AG08395 (cell line): Measurements from ENCODE around the gene PPP3CA.
A peak's percentile ranks its signal among the peaks of the same experiment; 100 is the strongest.
"Not testable (repeated sequence)": the region's sequence is repeated elsewhere in the genome, so short reads cannot be mapped to it uniquely, and the experiment has no call there.

Source experiments
- DNase-seq: peaks from one replicate; pipeline ENCODE4 v3.0.0; 2012; ENCODE audit warnings: mixed read lengths, low spot score

The PPP3CA gene

DNA sequence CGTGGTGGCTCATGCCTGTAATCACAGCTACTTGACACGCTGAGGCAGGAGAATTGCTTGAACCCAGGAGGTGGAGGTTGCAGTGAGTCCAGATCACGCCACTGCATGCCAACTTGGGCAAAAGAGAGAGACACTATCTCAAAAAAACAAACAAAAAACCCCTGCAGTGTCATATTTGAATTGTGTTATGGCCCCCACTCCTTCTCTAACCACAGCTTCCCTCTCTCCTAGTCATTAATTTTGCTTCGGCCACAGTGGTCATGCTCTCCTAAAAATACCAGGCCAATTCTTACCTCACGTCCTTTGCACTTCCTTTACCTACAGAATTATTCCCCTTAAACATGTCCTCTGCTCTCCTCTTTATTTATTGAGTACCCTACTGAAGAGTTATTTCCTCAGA lies 206.1 kb downstream of the PPP3CA start:
- no peak for DNase-seq

- no peak for DNase-seq
Measured at GRCh38 chr4:101140228-101140627, 207.1 kb downstream of the PPP3CA start.

DNA sequence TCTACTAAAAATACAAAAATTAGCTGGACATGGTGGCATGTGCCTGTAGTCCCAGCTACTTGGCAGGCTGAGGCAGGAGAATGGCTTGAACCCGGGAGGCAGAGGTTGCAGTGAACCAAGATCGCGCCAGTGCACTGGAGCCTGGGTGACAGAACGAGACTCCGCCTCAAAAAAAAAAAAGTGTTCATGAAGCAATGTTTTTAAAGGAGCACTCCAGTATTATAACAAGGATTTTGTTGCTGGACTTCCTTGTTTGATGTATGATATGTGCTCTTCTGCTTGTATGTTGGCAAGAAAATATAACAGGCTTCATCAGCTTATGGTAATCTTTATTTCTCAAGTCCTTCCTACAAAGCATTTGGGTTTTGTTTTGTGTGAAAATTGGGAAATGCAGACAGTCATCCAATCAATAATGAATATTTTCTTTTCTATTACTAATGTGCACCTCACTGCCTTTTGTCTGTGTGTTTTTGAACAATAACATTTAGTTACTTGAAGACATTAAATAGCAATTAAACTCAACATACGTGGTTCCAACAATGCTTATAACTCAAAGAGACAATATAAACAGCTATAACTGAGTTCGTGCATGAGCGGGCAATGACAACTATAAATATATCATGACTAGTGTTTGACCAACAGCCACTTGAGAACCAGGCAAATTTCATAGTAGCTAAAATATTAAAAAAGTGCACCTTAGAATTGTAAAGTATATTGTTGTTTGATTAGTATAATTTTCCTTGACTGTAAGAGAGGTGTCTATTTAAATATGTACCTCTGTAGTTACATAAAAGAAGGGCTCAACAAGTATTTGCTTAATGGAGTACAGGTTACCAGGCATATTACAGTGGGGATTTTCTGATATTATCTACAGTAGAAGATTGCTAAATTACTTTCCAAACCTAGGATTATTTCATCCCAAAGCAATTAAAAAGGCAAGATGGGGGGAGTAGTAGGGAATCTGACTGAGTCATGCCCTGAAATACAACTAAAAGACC lies 210.7 kb downstream of the PPP3CA start:
- no peak for DNase-seq

- no peak for DNase-seq
Measured at GRCh38 chr4:101135371-101136010, 211.8 kb downstream of the PPP3CA start.

DNA sequence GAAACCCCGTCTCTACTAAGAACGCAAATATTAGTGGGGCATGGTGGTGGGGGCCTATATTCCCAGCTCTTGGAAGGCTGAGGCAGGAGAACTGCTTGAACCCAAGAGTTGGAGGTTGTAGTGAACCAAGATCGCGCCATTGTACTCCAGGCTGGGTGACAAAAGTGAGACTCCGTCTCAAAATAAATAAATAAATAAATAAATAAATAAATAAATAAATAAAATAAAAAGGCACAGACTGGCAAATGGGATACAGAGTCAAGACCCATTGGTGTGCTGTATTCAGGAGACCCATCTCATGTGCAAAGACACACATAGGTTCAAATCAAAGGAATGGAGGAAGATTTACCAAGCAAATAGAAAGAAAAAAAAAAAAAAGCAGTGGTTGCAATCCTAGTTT lies 216.3 kb downstream of the PPP3CA start:
- DNase-seq: not testable (repeated sequence)

DNA sequence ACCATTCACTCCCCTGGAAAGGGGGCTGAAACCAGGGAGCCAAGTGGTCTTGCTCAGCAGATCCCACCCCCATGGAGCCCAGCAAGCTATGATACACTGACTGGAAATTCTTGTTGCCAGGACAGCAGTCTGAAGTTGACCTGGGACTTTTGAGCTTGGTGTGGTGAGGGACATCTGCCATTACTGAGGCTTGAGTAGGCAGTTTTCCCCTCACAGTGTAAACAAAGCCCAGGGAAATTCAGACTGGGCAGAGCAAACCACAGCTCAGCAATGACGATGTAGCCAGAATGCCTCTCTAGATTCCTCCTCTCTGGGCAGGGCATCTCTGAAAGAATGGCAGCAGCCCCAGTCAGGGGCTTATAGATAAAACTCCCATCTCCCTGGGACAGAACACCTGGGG lies 218.4 kb downstream of the PPP3CA start:
- DNase-seq: not testable (repeated sequence)

DNA sequence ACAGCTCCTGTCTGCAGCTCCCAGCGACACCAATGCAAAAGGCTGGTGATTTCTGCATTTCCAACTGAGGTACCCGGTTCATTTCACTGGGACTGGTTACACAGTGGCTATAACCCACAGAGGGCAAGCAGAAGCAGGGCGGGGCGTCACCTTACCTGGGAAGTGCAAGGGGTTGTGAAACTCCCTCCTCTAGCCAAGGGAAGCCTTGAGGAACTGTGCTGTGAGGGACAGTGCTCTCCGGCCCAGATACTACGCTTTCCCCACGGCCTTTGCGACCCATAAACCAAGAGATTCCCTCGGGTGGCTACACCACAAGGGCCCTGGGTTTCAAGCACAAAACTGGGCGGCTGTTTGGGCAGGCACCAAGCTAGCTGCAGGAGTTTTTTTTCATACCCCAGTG lies 218.9 kb downstream of the PPP3CA start:
- DNase-seq: no peak

DNA sequence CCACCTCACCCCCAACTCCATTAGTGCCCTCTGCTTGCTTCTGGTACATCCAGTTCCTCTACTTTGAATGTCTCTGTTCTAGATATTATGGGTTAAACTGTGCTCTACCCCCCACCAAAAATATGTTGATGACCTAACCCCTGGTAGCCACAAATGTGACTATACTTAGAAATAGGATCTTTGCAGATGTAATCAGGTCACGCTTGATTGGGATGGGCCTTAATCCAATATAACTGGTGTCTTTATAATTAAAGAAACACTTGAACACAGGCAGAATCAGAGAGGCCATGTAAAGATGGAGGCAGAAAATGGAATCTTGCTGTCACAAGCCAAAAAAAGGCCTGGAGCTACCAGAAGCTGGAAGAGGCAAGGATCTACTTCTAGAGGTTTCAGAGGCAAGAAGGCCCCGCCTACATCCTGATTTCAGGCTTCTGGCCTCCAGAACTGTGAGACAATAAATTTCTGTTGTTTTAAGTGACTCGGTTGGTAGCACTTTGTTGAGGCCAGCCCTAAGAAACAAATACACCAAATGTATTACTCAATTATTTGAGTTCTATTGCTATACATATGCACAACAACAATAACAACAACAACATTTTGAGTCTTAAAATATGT lies 220.0 kb downstream of the PPP3CA start:
- no peak for DNase-seq

- peak; percentile 34 for DNase-seq
Measured at GRCh38 chr4:101126059-101126458, 221.3 kb downstream of the PPP3CA start.

- no peak for DNase-seq
Measured at GRCh38 chr4:101125045-101125942, 222.0 kb downstream of the PPP3CA start.

- DNase-seq: no peak
Measured at GRCh38 chr4:101123231-101123630, 224.1 kb downstream of the PPP3CA start.

GRCh38 chr4:101122019-101122418 lies 225.3 kb downstream of the PPP3CA start:
- no peak for DNase-seq

DNA sequence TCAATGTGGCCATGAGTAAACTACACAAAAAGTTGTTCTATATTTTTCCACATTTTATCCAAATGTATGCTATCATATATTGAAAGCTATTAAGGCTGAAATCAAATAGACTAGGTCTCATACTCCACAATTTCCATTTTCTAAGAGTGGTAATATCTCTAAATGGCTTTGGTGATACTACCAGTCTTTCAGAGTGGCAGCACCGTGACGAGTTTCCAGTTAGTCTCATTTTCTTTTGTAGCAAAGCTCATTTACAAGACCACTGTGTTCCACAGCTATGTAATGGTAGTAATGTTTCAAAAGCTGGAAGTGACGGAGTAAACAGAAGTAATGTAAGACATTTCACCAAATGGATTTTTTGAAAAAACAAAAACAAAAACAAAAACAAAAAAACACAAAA lies 228.2 kb downstream of the PPP3CA start:
- no peak for DNase-seq

GRCh38 chr4:101118617-101119016 lies 228.7 kb downstream of the PPP3CA start:
- no peak for DNase-seq

DNA sequence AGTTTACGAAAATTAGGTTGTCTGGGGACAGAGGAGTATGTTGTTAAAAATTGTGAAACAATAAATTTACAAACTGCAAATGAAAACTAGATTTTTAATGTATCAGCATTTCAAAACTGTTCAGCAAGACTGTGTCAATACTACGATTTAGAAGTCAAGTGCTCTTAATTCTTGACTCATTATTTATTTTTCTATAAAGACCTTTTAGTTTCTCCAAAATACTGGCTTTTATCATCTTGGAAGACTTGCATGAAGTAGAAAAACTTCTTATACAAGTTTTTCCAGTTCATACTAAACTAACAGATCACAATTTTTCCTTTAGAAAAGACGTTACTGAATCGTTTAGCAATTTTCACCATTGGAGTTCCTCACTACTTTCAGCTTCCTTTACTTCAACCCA lies 231.4 kb downstream of the PPP3CA start:
- no peak for DNase-seq

DNA sequence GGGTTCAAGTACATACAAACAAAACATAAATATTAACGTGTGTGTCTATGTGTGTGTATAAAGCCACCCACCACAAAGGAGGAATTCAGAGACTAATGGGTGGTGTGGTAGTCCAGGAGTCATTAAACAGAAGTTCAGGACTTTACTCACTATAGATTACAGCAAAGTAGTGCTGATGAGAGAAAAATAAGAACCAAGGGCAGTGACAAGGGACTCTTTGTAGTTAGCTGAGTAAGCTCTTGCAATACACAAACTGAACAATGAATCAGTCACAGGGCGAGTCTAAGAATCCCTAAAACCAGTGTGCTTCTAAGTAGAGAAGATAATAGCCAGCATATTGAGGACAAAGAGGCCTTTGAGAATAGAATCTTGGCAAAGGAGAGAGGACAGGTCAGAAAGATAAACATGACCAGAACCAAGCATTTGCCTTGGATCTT lies 232.4 kb downstream of the PPP3CA start:
- DNase-seq: no peak

DNA sequence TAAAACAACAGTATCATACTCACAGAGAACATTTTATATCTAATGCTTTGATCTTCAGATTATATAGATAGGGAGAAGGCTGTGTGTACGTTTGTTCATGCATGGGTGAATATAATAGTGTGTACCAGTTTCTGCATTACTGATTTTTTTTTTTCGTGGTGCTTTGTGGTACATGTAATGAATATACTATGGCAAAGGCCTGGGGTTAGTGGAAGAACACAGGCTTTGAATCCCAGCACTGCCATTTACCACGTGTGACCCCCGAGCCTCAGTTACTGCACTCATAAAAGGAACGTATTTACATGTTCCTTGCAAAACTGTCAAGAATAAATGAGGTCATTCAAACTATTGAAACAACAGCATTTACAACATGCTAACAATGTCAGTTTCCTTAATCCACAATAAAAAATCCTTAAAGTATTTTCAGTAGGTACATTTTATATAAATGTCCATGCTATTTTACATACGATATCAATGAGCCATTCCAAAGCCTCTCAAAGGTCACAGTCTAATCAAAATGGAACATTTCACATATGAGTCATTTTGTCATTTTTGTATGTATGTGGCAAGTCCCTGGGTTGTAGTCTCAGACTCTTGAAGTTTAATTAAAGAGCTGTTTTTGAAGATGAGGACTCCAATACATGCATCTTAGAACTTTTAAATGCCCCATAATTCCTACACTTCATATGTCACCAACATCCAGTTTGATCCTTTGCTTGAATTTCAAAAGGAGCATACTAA lies 242.8 kb downstream of the PPP3CA start:
- DNase-seq: no peak

- DNase-seq: no peak
Measured at GRCh38 chr4:101103381-101104142, 243.8 kb downstream of the PPP3CA start.

DNA sequence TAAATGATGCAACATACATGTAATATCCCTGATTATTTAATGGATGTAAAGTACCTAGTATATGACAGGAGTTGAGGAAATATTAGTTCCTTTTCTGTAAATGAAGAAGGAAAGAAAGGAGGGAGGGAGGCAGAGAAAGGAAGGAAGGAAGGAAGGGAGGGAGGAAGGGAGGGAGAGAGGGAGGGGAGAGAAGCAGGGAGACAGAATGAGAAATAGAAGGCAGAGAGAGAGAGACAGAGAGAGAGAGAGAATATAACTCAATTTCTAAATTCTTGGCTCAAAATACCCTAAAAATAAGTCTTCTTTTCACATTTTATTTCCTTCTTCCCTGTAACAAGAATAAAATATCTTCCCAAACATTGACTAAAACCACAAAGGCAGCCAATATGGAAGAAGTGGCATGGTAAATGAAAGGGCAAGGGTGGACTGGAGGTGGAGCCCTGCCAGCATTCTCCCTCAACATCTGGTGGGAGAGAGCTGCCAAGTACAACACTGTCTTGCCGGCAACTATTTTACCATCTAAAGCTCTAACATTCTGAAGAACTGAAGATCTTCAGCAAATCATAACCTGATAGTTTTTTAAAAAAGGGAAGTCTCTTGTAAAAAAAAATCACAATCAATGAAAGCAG lies 245.1 kb downstream of the PPP3CA start:
- peak; percentile 58 for DNase-seq

GRCh38 chr4:101101072-101101471 lies 246.3 kb downstream of the PPP3CA start:
- DNase-seq: no peak
